ENCODE results near the gene NOCT.
"Not testable (repeated sequence)": the region's sequence is repeated elsewhere in the genome, so short reads cannot be mapped to it uniquely, and the experiment has no call there.

NOCT gene

DNA sequence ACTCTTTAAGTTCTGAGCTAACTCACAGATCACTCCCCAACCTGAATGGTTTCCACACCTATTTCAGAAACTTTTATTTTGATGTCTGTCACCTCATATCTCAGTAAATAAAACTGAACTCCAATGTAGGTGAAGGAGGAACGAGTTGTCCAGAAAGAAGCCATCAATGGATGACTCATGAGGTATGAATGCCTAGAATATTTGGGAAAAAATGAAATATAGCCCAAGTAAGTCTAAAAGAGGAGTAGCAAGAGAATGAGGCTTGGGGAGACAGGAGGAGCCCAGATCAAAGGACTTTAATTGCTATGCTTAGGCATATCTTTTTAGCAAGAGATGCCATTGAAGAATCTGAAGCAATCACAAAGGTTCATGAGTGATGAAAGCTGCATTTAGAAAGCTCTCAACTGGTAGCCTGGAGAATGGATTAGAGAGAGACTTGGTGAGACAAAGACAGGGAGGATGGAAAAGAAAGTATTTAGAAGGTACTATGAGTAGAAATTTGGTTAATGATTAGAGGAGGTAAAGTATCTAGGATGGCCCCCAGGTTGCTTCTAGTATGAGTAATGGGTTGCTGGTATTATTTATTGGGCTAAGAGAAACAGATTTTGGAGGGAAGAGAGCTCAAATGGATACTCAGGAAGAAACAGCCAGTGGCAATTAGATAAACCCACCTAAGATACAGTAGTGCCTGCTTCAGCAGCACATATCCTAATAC, 39.4 kb downstream of the NOCT start:
- no peak overlapping the region for H3K4me3 ChIP-seq (ENCODE audit: low read length)

DNA sequence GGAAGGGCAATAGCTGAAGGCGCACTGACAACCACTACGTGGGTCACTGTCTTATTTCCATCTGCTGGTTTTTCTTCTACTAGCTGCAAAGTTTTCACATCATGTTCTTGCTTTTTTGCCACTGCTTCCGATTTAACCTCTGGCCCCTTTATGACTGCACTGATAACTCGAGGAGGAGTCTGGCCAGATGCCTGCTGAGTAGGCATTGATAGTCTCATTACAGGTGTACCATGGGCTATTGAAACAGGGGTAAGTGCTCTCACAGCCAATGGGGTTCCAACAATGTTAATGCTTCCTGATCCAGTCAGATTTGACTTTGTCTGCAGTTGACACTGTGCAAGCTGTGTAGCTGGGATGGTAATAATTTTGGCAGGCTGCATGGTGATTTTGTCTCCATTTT, 43.4 kb downstream of the NOCT start:
- H3K4me3 ChIP-seq (ENCODE audit: low read length), result not testable (repeated sequence)

More for the DNA sequence above, 39.4 kb downstream of the NOCT start:
- no peak for TF ChIP-seq ZNF274 (IDR thresholded peaks at IDR 0.05; ENCODE audit: low read depth, low read length)

DNA sequence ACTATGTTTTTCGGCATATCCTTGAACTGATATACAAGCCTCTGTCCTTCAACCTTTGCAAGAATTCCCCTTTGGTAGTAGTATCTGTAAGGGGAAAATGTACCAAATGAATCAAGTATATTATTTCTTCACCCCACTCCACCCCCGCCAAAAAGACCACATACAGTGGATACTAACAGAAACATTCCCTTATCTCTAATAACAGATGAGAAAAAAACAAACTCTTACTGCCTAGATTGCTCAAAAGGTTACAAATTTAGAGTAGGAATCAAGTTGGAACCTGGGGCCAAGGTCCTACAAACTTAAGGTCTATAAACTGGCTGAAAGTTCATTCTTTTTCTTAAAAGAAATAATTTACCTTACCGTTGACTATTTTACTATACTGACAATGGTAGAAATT, 45.0 kb downstream of the NOCT start:
- no peak overlapping the region for H3K4me3 ChIP-seq (ENCODE audit: low read length)
- no peak for TF ChIP-seq ZNF274 (IDR thresholded peaks at IDR 0.05; ENCODE audit: low read depth, low read length)

DNA sequence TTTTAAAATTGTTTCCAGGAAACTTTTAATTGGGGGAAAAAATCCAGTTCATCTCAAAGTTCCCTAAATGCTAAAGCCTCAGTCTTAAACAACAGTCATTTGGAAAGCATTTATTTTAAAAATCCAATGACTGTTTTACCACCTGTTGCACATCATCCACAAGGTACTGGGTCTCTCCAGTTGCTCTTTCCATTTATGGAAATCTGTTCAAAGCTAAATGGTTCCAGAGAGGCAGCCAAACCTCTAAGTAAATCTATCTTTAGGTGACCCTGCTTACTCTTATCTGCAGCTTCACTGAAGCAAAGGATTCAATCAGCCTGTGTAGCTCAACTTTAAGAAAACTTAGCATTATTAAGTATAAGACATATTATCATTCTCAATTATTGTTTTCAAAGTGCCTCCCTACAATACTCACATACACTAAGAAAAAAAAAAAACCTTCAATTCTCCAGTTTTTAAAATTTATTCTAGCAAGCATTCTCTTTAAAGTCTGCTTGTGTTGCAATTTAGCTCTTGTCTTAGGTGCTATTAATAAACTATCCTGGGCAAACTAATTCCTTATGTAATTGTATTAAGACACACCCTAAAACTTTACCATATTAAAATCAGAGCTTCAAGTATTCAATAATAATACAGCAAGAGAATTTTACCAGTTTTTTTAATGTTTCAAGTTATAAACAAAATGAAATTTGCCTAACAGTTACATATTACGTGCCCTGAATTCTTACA, 60.6 kb downstream of the NOCT start:
- no peak overlapping the region for H3K4me3 ChIP-seq (ENCODE audit: low read length)
- no peak for TF ChIP-seq ZNF274 (IDR thresholded peaks at IDR 0.05; ENCODE audit: low read depth, low read length)

DNA sequence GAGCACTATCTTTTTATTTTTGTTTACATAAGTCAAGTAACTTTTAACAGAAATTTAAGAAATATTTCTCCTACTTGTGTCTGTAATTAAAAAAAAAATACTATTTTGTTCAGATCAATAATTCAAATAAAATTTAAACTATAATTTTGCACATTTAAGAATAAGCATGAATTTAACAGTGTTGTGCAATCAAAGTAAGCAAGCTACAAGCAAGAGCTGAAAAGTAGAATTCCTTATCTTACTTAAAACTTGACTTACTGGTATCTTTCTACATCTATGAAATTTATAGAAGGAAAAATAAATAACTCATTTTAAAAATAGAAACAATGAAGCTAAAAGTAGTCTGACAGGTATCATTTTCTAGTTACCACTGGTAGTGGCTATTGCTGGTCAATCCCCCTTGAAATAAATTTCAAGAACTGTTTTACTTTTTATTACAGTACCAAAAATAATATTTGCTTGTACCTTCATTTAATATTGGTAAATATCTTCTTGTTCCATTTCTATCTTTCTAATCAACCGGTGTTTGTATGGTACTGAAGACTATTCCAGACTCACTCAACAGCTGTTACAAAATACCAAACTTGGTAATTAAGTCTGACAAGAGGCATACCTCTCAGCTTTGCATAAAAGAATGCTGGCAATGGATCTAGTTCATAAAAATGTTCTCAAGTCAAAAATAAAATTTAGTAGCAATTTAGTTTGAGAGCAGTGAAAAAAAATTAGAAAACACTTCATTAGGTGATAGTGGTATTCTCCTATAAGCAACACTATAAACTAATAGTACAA, 62.2 kb downstream of the NOCT start:
- no peak overlapping the region for H3K4me3 ChIP-seq (ENCODE audit: low read length)
- no peak for TF ChIP-seq ZNF274 (IDR thresholded peaks at IDR 0.05; ENCODE audit: low read depth, low read length)

DNA sequence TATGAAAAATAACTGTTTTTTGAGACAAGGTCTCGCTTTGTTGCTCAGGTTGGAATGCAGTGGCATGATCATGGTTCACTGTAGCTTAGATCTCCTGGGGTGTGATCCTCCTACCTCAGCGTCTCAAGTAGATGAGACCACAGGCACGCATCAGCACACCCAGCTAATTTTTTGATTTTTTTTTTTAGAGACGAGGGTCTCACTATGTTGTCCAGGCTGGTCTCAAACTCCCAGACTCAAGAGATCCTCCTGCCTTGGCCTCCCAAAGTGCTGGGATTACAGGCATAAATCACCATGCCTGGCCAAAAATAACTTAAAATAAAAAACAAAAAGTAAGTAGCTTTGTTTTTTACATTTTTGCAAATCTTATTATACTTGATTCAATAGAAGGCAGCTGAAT, 63.3 kb downstream of the NOCT start:
- no peak overlapping the region for H3K4me3 ChIP-seq (ENCODE audit: low read length)
- no peak for TF ChIP-seq ZNF274 (IDR thresholded peaks at IDR 0.05; ENCODE audit: low read depth, low read length)

DNA sequence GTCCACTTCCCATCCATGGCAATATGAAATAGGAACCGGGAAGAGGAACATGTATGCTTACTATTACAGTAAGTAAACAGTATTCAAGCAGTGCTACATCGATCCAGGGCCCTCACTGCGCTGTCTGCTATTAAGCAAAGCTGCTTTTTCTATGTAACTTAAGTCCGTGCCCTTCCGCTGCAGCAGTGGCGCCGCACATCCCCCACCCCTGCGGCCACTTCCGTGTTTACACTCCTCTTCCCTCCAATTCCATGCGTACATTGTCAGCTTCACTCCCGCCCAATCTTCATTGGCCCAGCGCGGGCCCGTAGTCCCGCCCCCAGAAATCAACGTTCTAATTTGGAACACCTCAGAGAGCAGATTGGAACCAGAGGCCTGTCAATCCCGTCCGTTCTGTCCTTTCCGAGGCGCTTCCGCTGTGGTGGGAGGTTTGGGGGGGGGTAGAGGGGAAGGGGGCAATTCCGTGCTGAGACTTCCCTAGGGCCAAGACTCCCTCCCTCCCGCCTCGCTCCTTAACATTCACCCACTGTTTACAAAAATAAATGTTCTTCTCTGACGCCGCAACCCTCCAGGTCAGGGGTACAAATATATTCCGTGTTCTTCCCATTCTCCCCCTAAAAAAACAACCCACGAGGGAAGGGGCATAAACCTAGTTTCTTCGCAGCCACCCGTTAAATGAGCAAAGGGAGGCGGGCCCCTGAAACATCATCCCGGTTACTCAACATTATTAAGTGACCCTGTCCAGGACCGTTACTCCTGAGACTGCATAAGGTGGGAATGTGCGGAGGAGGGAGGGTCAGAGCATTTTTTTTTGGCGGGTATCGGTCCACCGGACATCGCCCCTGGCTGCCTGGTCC, 67.4 kb downstream of the NOCT start:
- peak overlapping the region; percentile 93 for H3K4me3 ChIP-seq (ENCODE audit: low read length)
- TF ChIP-seq ZNF274 (IDR thresholded peaks at IDR 0.05; ENCODE audit: low read depth, low read length), result no peak

DNA sequence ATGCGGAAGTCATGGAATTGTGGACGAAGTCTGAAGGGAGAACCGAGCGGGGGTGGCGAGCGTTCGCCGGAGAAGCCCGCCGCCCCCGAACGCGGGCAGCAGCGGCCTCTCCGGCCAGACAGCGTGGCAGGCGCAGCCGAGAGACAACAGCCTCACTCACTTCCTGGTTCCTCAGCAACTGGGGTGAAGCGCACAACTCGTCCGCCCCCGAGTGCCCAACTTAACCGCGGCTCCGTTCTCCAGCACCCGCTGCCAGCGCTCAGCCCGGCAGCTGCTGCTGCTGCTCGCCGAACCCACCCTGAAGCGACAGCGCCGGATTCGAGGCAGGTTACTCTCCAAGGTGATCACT, 68.0 kb downstream of the NOCT start:
- TF ChIP-seq ZNF274 (IDR thresholded peaks at IDR 0.05; ENCODE audit: low read depth, low read length), result no peak
- peak overlapping the region; percentile 93 for H3K4me3 ChIP-seq (ENCODE audit: low read length)

DNA sequence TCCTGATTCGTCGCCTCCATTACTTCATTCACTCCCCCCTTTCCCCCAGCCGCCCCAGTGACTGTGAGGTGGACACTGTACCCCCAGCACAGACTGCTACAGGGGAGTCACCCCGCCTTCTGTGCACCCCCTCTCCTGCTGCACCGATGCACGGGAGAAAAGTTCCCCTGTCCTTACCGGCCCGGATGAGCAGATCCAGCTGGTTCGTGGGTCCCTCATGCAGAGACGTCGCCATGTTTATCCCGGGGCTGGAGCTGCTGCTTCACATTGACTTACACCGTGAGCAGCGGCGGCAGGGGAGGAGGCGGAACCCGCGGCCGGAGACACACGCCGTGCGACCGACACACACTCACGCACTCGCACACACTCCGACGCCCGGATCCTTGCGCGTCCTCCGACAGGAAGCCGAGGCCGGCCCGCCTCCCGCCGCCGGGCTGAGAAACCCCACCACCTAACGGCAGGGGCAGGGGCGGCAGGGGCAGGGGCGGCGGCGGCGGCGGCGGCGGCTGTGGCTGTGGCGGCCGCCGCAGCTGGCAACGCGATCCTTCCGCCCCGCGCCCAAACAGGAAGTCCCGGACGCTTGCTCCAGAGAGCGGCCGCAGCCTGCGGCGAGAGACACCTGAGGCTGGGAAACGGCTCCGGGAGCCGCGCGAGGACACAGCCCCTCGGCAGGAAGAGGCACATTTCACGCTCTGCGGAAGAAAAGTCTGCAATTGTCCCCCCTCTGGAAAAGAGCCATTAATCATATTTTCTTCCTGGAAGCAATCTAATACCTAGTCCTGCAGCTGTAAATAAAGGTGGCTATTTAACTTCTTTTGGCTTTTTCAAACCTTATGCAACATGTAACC, 68.6 kb downstream of the NOCT start:
- no peak for TF ChIP-seq ZNF274 (IDR thresholded peaks at IDR 0.05; ENCODE audit: low read depth, low read length)

DNA sequence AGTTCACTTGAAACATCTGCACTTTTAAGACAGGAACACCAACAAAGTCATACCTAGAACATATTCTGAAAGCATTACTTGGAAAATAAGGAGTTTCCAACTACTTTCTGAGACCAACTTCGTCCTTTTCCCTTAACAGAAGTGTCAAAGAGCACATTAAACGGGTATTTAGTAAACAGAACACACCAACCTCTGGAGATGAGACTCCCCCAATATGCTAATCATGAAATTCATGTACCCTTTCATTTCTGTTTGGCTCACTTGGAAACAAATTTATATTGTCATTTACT, 69.2 kb downstream of the NOCT start:
- TF ChIP-seq ZNF274 (IDR thresholded peaks at IDR 0.05; ENCODE audit: low read depth, low read length), result no peak
- H3K4me3 ChIP-seq (ENCODE audit: low read length), result peak overlapping the region; percentile 93

More for the DNA sequence above, 68.6 kb downstream of the NOCT start:
- peak overlapping the region; percentile 93 for H3K4me3 ChIP-seq (ENCODE audit: low read length)

DNA sequence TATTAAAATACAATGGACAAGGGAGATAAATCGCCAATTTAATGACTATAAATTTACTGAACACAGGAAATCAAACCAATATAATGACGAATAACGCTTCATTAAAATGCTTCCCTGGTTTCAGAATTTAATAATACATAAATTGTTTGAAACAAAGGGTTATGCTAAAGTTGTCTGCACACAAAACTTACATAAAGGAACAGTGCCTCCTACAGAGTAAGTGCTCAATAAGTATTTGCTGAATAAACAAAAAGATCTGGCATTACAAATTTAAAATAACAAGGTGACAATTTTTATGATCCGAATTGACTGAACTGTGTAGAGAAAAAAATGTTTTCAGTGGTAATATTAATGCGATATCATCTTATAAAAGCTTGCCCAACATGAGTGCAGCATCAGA, 69.6 kb downstream of the NOCT start:
- no peak for TF ChIP-seq ZNF274 (IDR thresholded peaks at IDR 0.05; ENCODE audit: low read depth, low read length)
- H3K4me3 ChIP-seq (ENCODE audit: low read length), result peak overlapping the region; percentile 93; the same call in 1 of the 2 replicates

DNA sequence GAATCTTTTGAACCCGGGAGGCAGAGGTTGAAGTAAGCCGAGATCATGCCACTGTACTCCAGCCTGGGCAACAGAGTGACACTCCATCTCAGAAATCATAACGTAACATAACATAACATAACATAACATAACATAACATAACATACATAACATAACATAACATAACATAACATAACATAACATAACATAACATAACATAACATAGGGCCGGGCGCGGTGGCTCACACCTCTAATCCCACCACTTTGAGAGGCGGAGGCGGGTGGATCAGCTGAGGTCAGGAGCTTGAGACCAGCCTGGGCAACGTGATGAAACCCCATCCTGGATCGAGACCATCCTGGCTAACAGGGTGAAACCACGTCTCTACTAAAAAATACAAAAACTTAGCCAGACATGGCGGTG, 76.7 kb downstream of the NOCT start:
- H3K4me3 ChIP-seq (ENCODE audit: low read length), result no peak overlapping the region
- no peak for TF ChIP-seq ZNF274 (IDR thresholded peaks at IDR 0.05; ENCODE audit: low read depth, low read length)
